ENCODE measurements around the gene CENPT. TPM values are rescaled to one million over a fixed set of nuclear protein-coding genes. Genes with fewer than 3 reads are reported as not detected.

The CENPT gene, protein sequence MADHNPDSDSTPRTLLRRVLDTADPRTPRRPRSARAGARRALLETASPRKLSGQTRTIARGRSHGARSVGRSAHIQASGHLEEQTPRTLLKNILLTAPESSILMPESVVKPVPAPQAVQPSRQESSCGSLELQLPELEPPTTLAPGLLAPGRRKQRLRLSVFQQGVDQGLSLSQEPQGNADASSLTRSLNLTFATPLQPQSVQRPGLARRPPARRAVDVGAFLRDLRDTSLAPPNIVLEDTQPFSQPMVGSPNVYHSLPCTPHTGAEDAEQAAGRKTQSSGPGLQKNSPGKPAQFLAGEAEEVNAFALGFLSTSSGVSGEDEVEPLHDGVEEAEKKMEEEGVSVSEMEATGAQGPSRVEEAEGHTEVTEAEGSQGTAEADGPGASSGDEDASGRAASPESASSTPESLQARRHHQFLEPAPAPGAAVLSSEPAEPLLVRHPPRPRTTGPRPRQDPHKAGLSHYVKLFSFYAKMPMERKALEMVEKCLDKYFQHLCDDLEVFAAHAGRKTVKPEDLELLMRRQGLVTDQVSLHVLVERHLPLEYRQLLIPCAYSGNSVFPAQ
- 48.3 and 63.7 TPM in 2 replicates for total RNA-seq
- 44.7 TPM for polyA plus RNA-seq (2012)

DNA sequence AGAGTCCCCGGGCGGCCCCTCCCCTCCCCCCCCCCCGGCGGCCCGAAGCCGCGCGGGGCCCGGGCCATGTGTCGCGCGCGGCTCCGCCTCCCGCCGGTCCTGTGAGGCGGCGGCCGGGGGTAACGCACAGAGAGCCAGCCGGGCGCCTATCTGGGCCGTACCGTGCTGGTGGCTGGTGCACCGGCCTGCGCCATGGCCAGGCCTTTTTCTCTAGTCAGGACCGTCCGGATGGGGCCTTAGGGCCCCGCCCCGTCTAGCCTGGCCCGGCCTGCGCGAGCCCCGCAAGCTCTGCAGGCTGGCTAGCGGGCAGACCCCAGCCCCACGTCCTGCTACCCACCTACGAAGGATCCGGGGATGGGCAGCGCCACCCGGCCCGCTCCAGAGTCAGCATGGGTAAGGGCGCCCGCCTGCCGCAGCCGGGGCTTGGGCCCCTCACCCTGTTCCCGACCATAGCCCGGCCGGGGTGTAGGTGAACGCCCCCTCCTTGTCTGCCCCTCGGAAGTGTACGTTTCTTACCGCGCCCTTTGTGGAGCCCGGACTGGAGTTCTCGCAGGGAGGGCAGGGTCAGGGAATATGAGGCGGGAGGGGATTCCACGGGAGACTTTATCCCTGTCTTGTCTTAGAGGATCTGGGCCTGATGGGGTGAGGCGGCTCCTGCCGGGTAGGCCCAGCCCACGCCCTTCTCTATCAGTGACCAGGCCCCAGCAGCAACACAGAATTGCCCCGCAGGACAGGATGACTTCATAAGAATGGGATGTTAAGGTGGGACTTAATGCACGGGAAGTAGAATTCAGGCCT is at the start of gene CENPT:
CENPT (minus strand) TSS at position 630 of the 798 bp plus-strand sequence. CDS start 13,834 bp downstream, outside the sequence.
- peak; percentile 40 for DNase-seq (ENCODE audit: low read depth)

DNA sequence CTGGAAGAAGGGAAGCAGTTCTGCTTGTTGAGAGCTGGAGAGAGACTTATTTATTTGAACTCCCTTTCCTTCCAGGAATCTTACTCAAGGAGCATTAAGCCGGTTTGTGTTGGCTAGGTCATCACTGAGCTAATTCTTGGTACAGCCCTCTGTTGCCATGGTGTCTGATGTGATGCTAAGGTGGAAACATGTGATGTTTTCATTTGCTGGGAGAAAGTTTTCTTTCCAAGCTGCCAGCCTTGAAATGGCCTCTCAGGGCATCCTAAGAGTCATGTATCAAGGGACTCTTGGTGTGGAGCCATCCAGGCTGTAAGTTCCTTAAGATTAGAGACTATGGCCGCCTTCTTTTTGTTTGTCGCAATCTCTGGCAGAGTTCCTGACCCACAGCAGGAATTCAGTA is 49.7 kb upstream of the CENPT start:
- no peak for DNase-seq (ENCODE audit: low read depth)

DNA sequence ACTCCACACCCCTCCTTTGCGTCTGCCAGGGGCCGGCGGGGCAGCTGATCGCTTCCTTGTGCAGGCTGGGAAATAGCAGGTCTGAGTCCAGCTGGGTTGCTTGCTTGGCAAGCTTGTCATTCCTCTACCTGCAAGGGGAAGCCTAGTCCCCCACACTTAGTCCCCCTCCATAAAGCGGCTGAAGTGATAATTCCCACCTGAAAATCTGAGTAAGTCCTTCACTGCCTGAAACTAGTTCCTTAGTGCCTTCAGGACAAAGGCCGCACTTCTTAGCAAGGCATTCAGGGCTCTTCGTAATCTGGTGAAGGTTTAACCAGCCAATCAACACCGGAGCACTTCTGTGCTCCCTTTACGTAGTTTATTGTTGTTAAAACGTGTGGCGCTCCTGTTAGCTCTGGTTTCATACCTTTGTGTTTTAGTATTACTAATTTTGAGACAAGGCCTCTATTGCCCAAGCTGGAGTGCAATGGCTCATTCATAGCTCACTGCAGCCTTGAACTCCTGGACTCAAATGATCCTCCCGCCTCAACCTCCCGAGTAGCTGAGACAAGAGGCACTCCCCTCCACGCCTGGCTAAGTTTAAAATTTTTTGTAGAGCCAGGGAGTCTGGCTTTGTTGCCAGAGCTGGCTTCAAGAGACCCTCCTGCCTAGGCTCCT is 46.4 kb upstream of the CENPT start:
- DNase-seq (ENCODE audit: low read depth) = no peak

DNA sequence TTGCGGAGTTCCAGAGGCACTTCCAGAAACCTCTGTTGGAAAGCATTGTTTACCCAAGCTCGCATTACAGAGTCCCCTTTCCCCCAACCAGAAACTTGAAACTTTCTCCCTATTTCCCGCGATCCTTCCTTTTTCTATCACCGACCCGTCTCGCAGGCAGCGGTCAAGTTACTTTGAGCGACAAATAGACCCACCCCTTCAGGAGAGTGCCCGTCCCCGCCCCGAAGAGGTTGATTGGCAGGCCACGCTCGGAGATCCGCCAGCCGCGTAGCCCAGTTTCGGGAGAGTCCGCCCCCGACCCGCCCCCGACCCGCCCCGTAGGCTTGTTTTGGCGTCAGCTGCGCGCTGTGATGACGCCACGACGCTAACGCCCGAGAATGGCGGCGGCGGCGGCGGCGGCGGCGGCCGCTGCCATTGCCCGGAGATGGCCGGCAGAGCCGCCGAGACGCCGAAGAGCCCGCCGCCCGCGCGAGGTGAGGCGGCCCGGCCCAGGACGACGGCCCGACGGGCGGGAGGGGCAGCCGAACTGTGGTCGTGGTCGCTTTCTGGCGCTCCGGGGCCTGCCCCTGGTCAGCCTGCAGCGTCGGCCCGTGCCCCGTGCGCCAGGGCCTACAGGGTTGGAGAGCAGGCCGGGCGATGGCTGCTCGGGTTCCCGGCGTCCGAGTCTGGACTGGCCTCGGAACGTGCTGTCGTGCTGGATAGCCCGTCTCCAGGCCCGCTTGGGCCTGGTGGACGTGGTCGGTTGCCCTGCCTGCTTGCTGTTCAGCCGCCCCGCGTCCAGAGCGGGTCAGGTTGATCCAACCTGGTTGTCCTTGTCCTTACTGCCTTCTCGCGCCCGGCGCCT is 45.6 kb upstream of the CENPT start, which contains the start of gene PSKH1:
PSKH1 (plus strand) TSS at position 356 of the 844 bp plus-strand sequence. CDS start 15,496 bp downstream, outside the sequence.
- DNase-seq (ENCODE audit: low read depth) = peak; percentile 96

DNA sequence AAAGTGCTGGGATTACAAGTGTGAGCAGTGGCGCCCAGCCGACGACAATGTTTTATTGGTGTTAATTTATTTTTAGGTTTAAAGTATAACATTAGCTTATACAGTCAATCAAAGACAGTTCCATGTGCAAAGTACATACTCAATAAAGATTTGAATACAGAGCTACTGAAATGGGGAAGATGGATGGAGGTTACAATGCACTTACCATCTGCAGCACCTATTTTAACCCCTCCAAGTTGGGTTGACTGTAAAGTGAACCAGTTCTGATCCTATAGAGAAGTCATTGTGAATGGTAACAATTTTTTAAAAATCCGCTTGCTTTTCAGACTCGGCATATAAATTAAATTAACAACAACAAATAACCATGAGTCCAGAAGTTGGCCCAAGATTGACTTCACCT is 44.9 kb upstream of the CENPT start:
- no peak for DNase-seq (ENCODE audit: low read depth)

DNA sequence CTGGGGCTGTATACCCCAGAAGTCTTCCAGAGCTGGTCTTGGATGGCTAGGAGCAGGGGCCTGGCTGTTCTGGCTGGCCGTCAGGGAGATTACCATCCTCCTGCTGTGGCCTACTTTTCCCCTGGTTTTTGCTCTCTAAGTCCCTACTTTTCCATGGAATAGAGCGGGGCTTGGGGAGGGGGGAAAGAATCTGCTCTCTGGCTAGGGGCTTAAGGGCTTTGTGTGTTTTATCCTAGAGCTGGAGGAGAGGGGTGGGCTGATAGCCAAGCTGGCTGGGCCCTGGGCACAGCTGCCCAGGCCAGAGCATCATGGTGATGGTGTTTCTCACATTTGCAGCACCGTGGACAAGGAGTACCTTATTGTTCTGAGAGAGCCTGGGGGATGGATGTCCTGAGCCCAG is 40.8 kb upstream of the CENPT start:
- DNase-seq (ENCODE audit: low read depth) = no peak

DNA sequence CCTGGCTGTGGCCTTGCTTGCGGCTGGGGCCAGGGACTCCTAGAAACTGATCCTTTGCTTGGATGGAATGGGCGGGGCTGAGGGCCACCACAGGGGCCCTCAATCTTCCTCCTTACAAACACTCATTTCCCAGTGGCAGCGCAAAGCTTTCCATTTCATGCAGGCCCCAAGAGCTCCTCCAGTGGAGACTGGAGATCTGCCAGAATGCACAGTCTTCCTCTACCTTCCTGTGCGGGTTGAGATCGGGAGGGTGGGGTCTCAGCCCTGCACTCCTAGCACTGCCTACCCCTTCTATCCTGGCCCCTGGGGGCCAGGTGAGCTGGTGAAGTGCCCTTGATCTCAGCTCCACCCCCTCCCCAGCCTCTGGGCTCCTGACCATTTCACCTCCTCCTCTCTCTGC is 38.9 kb upstream of the CENPT start:
- no peak for DNase-seq (ENCODE audit: low read depth)

DNA sequence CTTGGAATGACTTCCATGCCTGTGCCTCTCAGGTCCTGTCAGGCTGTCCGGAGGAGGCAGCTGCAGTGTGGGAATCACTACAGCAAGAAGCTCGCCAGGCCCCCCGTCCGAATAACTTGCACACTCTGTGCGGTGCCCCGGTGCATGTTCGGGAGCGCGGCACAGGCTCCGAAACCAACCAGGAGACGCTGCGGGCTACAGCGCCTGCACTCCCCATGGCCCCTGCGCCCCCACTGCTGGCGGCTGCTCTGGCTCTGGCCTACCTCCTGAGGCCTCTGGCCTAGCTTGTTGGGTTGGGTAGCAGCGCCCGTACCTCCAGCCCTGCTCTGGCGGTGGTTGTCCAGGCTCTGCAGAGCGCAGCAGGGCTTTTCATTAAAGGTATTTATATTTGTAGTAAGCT is 38.5 kb upstream of the CENPT start:
- DNase-seq (ENCODE audit: low read depth) = no peak

DNA sequence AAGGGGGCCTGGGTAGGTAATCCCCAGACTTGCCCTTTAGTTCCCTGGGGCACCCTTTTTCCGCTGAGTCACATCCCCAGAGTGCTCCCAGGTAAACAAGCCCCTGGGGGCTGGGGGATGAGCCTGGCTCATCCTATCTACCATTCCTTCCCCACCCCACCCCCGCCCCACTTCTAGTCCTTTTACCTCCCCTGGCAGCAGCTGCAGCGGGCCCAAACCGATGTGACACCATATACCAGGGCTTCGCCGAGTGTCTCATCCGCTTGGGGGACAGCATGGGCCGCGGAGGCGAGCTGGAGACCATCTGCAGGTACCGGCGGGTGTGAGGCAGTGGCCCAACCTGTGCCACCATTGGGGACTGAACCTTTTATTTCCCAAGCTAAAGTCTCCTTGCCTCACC is 38.1 kb upstream of the CENPT start:
- no peak for DNase-seq (ENCODE audit: low read depth)

DNA sequence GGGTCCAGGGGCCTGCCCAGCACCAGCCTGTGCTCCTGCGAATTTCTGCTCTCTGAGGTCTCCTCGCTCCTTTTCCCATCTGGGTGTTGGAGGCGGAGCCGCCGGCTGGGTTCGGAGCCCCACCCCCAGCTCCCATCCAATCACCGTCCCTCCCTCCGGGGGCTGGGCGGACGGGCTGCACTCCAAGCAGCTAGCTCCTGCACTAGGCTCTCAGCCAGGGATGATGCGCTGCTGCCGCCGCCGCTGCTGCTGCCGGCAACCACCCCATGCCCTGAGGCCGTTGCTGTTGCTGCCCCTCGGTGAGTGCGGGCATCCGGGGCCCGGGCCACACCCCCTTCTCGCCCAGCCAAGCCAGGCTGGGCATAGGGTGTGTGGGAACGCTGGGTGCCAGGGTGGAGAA is 37.2 kb upstream of the CENPT start, which contains the start of gene NRN1L:
NRN1L (plus strand) TSS at position 202 of the 400 bp plus-strand sequence; CDS start at position 221, 19 bp downstream.
- DNase-seq (ENCODE audit: low read depth) = no peak

DNA sequence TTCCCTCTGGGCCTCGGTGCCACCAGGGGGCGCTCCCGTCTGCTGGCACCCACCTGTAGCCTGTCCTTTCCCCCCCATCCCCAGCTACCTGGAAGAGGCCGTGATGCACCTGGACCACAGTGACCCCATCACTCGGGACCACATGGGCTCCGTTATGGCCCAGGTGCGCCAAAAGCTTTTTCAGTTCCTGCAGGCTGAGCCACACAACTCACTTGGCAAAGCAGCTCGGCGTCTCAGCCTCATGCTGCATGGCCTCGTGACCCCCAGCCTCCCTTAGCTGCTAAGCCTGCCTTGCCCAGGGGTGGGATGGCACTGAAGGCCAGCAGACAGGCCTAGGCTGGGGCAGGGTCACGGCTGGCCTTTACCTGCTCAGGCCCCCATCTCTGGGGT is 36.4 kb upstream of the CENPT start:
- DNase-seq (ENCODE audit: low read depth) = no peak

DNA sequence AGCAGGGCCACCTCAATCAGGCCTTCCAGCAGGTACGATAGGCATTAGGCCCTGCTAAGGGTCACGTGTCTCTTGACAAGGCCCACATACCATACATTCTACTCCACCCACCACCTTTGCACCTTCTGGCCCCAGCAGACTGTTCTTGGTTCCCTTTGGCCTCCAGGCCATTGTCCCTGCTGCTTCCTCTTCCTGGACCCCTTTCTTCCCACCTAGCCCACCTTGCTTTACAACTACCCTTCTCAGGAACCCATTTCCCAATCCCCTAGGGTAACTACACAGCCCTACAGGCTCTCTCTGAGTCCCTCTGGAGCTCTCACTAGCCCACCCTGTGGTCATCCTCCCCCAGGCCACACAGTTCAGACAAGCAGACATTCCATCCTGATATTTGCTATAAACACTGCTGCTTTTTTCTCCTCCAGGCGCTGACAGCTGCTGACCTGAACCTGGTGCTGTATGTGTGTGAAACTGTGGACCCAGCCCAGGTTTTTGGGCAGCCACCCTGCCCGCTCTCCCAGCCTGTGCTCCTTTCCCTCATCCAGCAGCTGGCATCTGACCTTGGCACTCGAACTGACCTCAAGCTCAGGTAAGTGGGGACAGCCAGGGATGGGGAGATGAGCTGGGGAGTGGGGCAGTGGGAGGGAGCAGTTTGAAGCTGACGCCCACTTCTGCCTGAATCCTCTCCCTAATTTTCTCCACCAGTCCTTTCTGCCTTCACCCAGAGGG is 35.8 kb upstream of the CENPT start:
- DNase-seq (ENCODE audit: low read depth) = no peak

DNA sequence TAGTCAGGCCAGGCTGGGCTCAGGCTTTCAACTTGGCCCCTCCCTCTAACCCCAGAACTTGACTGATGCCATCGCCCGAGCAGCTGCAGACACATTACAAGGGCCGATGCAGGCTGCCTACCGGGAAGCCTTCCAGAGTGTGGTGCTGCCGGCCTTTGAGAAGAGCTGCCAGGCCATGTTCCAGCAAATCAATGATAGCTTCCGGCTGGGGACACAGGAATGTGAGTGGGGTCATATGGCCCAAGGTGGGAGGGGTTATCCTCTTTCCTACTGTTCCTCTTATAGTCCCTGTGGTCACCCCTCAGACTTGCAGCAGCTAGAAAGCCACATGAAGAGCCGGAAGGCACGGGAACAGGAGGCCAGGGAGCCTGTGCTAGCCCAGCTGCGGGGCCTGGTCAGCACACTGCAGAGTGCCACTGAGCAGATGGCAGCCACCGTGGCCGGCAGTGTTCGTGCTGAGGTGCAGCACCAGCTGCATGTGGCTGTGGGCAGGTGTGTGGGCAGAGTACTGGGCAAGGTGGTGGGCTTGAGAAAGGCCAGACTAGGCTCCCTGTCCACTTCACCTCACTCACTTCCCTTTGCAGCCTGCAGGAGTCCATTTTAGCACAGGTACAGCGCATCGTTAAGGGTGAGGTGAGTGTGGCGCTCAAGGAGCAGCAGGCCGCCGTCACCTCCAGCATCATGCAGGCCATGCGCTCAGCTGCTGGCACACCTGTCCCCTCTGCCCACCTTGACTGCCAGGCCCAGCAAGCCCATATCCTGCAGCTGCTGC is 35.1 kb upstream of the CENPT start:
- DNase-seq (ENCODE audit: low read depth) = peak; percentile 100

DNA sequence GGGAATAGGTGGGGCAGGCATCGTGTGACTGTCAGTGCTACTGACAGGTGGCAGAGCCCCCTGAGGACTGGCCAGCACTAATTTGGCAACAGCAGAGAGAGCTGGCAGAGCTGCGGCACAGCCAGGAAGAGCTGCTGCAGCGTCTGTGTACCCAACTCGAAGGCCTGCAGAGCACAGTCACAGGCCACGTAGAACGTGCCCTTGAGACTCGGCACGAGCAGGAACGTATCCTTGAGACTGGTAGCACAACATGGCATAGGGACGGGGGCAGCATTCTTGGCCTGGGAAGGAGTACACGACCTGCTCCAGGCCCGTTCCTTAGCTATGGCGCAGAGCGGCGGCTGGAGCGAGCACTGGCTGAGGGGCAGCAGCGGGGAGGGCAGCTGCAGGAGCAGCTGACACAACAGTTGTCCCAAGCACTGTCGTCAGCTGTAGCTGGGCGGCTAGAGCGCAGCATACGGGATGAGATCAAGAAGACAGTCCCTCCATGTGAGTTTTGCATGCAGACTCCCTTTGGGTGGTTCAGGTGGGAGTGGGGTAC is 34.2 kb upstream of the CENPT start:
- peak; percentile 88 for DNase-seq (ENCODE audit: low read depth)

DNA sequence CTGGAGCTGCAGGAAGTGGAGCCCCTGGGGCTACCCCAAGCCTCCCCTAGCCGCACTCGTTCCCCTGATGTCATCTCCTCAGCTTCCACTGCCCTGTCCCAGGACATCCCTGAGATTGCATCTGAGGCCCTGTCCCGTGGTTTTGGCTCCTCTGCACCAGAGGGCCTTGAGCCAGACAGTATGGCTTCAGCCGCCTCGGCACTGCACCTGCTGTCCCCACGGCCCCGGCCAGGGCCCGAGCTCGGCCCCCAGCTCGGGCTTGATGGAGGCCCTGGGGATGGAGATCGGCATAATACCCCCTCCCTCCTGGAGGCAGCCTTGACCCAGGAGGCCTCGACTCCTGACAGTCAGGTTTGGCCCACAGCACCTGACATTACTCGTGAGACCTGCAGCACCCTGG is 33.1 kb upstream of the CENPT start:
- peak; percentile 61 for DNase-seq (ENCODE audit: low read depth)

DNA sequence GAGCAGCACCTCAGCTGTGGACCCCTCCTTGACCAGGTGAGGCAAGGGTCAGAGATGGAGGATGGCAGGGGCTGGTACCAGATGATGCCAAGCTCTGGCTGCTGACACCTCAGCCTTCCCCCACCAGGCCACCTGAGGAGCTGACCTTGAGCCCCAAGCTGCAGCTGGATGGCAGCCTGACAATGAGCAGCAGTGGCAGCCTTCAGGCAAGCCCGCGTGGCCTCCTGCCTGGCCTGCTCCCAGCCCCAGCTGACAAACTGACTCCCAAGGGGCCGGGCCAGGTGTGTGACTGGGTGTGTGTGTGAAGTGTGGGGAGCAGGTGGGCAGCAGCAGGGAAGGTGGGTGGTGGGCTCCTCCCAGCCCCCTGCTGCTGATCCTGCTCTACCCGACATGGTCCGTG is 32.4 kb upstream of the CENPT start:
- DNase-seq (ENCODE audit: low read depth) = no peak

DNA sequence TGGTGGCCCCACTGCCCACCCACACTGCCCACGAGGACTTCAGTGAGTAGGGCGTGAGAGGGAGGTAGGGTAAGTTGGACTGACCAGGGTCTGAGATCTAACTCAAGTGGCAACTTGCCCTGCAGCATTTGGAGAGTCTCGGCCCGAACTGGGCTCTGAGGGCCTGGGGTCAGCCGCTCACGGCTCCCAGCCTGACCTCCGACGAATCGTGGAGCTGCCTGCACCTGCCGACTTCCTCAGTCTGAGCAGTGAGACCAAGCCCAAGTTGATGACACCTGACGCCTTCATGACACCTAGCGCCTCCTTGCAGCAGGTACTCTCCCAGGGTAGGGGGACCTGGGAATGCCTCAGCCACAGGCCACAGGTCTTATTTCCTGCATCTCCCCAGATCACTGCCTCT is 32.0 kb upstream of the CENPT start:
- DNase-seq (ENCODE audit: low read depth) = no peak

DNA sequence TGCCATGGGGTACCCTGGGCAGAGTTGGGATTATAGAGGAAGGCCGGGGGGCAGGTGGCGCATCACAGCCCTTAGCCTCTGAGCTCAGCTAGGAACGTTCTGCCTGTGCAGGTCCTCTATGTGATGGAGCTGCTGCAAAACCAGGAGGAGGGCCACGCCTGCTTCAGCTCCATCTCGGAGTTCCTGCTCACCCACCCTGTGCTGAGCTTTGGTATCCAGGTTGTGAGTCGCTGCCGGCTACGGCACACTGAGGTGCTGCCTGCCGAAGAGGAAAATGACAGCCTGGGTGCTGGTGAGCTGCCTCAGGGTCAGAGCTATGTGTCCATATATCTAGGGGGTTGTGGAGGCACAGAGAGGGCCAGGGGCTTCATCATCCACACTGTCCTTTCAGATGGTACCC is 31.4 kb upstream of the CENPT start:
- no peak for DNase-seq (ENCODE audit: low read depth)

DNA sequence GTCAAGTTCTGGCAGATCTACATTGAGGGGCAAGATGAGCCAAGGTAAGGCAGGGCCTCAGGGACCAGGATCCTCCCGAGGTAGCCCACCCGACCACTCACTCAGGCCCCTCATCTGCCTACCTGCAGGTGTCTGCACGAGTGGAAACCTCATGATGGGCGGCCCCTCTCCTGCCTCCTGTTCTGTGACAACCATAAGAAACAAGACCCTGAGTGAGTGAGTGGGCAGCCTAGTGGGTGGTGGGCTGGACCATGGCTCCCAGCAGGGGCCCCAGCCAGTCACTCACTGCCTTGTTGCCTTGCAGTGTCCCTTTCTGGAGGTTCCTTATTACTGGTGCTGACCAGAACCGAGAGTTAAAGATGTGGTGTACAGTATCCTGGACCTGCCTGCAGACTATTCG is 30.7 kb upstream of the CENPT start:
- DNase-seq (ENCODE audit: low read depth) = no peak
